ENCODE results near the gene CDH6. TPM values are rescaled to one million over a fixed set of nuclear protein-coding genes. Genes with fewer than 3 reads are reported as not detected.

The CDH6 gene
- total and polyA plus RNA-seq, 2 of the 13 experiments (the other 11 are each of a cell fraction or from before 2014, with no cell fraction given) = not detected

GRCh38 chr5:31218978-31219377 is 25.5 kb downstream of the CDH6 start:
- Histone ChIP-seq H4K20me1 (ENCODE audit: insufficient read depth, low read length) (no peaks in the 10 kb centered on the region), H2AFZ (ENCODE audit: low read length) (no peak overlapping the region), H3K4me1 (ENCODE audit: insufficient read depth, low read length) (peaks cover 13% of the 10 kb centered on the region), H3K4me3 (replicated peaks in 1 of 3; ENCODE audit: insufficient read depth in 1 of 3, low read depth in 2 of 3, low read length in 3 of 3) (no peak overlapping the region), H3K27me3 (ENCODE audit: control insufficient read depth in 1 of 2, insufficient read depth in 2 of 2, low read length in 2 of 2) (no peaks in the 10 kb centered on the region), H3K9ac (ENCODE audit: insufficient read depth, low read depth, low read length) (no peak overlapping the region), H3K9me3 (ENCODE audit: low read length) (no peaks in the 10 kb centered on the region), H3K4me2 (ENCODE audit: low read depth, low read length) (no peak overlapping the region), H3K79me2 (ENCODE audit: insufficient read depth, low read length) (no peaks in the 10 kb centered on the region), H3K36me3 (replicated peaks in 1 of 2; ENCODE audit: control insufficient read depth in 1 of 2, insufficient read depth in 2 of 2, low read length in 2 of 2) (no peaks in the 10 kb centered on the region), H3K27ac (ENCODE audit: extremely low read length, insufficient read depth, low read length) (no peak overlapping the region)
- POLR2A ChIA-PET = no interaction called here
- peak; percentile 8 for FAIRE-seq
- intact Hi-C loops (cut with micrococcal nuclease; ENCODE audit: unreplicated experiment) = no loop called here
- ATAC-seq = peak; percentile 79
- DNase-seq (ENCODE audit: low spot score) = peak; percentile 48
- CTCF ChIA-PET (ENCODE audit: low intra/inter-chr PET ratio, low total read pairs) = no interaction called here
- in situ Hi-C loops (cut with HindIII; ENCODE audit: extremely low pct_ligation_motif_present, low pct_unique_long_range_greater_than_20kb) = loop anchor here (25.0 kb wide), 1 partner anchor 807 kb away; no protein-coding TSS in a partner anchor
- WGBS (ENCODE audit: low lambda C conversion rate) = 5% methylated on average over 3 of the region's 3 CpGs
- BruUV-seq (replicated peaks) = no TSS peak
- TF ChIP-seq SCMH1 (CRISPR knock-in tag; IDR thresholded peaks at IDR 0.05; ENCODE audit: borderline replicate concordance) = no peak
- TF ChIP-seq ZNF790 (CRISPR knock-in tag; IDR thresholded peaks at IDR 0.05; ENCODE audit: borderline replicate concordance) = no peak
- peak; percentile 27; the same call in 1 of the 2 replicates for TF ChIP-seq CTCF (CRISPR knock-in tag; IDR thresholded peaks at IDR 0.05)
- TF ChIP-seq EP300 (IDR thresholded peaks at IDR 0.05; ENCODE audit: low read depth in 2 of 2, low read length in 2 of 2) = 0 out of 4 replicates have a peak, but pooled peaks of 1 of the 2 experiments have one; percentile 4
- TF ChIP-seq EP300 (CRISPR knock-in tag; IDR thresholded peaks at IDR 0.05; ENCODE audit: borderline replicate concordance) = no peak
- TF ChIP-seq BATF2 (CRISPR knock-in tag; IDR thresholded peaks at IDR 0.05) = no peak
- TF ChIP-seq SOX13 (IDR thresholded peaks at IDR 0.05) = no peak
- TF ChIP-seq SOX13 (CRISPR knock-in tag; conservative IDR thresholded peaks at IDR 0.05 in 1 of 2, IDR thresholded peaks at IDR 0.05 in 1 of 2) = peak in 1 of 2 experiments; percentile 70; a peak in 2 of 4 replicates
- no peak for TF ChIP-seq DDIT3 (CRISPR knock-in tag; IDR thresholded peaks at IDR 0.05)
- no peak for TF ChIP-seq ZBTB49 (CRISPR knock-in tag; IDR thresholded peaks at IDR 0.05; ENCODE audit: borderline replicate concordance)
- TF ChIP-seq TEAD2 (CRISPR knock-in tag; IDR thresholded peaks at IDR 0.05) = no peak
- TF ChIP-seq ARID5B (CRISPR knock-in tag; IDR thresholded peaks at IDR 0.05) = peak; percentile 22; the same call in 1 of the 2 replicates
- TF ChIP-seq ZNF225 (CRISPR knock-in tag; IDR thresholded peaks at IDR 0.05) = no peak
- TF ChIP-seq KDM5B (CRISPR knock-in tag; IDR thresholded peaks at IDR 0.05; ENCODE audit: borderline replicate concordance) = no peak
- TF ChIP-seq ZNF234 (CRISPR knock-in tag; conservative IDR thresholded peaks at IDR 0.05) = no peak
- peak; percentile 45 for TF ChIP-seq HNF4A (CRISPR knock-in tag; IDR thresholded peaks at IDR 0.05)
